Measurements from ENCODE around the gene DDX3Y.

DDX3Y gene

GRCh38 chrY:12904618-12905516, at the start of gene DDX3Y:
Gene DDX3Y (plus strand): TSS chrY:12904868. CDS start chrY:12904937, 69 bp downstream.
- TF ChIP-seq, protein P1, sequence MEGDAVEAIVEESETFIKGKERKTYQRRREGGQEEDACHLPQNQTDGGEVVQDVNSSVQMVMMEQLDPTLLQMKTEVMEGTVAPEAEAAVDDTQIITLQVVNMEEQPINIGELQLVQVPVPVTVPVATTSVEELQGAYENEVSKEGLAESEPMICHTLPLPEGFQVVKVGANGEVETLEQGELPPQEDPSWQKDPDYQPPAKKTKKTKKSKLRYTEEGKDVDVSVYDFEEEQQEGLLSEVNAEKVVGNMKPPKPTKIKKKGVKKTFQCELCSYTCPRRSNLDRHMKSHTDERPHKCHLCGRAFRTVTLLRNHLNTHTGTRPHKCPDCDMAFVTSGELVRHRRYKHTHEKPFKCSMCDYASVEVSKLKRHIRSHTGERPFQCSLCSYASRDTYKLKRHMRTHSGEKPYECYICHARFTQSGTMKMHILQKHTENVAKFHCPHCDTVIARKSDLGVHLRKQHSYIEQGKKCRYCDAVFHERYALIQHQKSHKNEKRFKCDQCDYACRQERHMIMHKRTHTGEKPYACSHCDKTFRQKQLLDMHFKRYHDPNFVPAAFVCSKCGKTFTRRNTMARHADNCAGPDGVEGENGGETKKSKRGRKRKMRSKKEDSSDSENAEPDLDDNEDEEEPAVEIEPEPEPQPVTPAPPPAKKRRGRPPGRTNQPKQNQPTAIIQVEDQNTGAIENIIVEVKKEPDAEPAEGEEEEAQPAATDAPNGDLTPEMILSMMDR (IDR thresholded peaks at IDR 0.05) = no peak
- DNase-seq (ENCODE audit: low spot score) = no peak
- H3K4me3 ChIP-seq = no peak within 1 kb of the TSS
- no peak within 1 kb of the TSS for H3K27ac ChIP-seq

DNA sequence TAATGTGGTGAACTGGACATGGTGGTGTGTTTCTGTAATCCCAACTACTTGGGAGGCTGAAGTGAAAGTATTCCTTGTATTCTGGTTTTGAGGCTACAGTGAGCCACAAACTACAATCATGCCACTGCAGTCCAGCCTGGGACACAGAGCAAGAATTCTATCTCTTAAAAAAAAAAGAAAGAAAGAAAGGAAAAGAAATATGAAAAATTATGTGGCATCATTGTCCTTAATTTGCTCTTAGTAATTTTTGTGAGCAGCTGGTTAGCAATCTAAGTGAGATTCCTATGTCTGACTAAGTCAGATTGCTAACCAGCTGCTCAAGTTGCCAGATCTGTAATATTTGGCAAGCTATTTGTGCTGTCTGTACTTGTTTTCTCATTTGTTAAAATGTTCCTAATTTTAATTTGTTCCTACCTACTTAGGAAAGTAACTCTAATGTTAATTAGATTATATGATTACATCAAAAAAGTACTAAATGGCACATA, 48.8 kb upstream of the DDX3Y start:
- no peak overlapping the region for H3K4me3 ChIP-seq
- no peak for DNase-seq (ENCODE audit: low spot score)
- no peak overlapping the region for H3K27ac ChIP-seq

DNA sequence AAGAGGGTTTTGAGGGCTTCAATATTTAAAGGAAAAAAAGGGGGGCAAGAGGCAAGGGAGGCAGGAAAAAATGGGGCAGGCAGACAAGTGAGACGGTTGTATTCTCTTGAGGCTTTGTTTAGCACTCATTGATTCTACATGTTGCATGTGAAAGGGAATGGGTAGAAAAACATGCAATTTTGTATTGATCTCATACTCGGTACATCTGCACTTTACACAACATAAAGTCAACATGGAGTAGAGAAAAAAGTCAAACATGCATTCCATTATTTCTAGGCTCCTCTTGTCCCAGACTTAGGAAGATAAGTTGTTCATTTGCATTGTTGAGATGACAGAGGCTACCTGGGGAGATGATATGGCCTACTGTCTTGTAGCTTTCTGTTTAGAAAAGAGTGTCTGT, 36.7 kb upstream of the DDX3Y start:
- Histone ChIP-seq H3K4me3 (no peak overlapping the region), H3K27ac (no peak overlapping the region)
- DNase-seq (ENCODE audit: low spot score) = no peak
- TF ChIP-seq, protein P1 (IDR thresholded peaks at IDR 0.05) = no peak

More for the DNA sequence above, 48.8 kb upstream of the DDX3Y start:
- TF ChIP-seq, protein P1 (IDR thresholded peaks at IDR 0.05) = no peak

GRCh38 chrY:12896973-12897372, 7.7 kb upstream of the DDX3Y start:
- TF ChIP-seq, protein P1 (IDR thresholded peaks at IDR 0.05) = no peak

DNA sequence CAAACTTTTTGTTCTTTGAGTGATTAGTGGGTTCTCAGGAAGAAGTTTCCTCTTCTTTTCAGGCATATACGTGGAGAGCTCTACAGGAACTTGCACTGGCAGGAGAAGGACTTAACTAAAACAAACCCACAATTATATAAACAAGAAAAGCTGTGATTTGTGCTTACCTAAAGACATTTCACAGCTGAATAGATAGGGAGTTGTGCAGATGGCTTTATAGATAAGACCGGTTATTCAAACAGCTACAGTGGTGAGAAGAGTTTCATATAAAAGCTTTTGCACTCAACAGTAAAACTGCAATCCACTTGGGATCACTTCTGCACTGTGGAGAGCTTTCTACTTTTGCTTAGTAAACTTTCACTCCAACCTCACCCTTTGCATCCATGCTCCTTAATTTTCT, 6.1 kb upstream of the DDX3Y start:
- Histone ChIP-seq H3K4me3 (no peak overlapping the region), H3K27ac (no peak overlapping the region)
- TF ChIP-seq, protein P1 (IDR thresholded peaks at IDR 0.05) = no peak
- DNase-seq (ENCODE audit: low spot score) = no peak

More at GRCh38 chrY:12896973-12897372, 7.7 kb upstream of the DDX3Y start:
- DNase-seq (ENCODE audit: low spot score) = no peak
- Histone ChIP-seq H3K4me3 (no peak overlapping the region), H3K27ac (no peak overlapping the region)

- Histone ChIP-seq H3K4me3 (no peak overlapping the region), H3K27ac (no peak overlapping the region)
- TF ChIP-seq, protein P1 (IDR thresholded peaks at IDR 0.05) = no peak
- no peak for DNase-seq (ENCODE audit: low spot score)
Observed at GRCh38 chrY:12905517-12905872, 827 bp downstream of the DDX3Y start.

DNA sequence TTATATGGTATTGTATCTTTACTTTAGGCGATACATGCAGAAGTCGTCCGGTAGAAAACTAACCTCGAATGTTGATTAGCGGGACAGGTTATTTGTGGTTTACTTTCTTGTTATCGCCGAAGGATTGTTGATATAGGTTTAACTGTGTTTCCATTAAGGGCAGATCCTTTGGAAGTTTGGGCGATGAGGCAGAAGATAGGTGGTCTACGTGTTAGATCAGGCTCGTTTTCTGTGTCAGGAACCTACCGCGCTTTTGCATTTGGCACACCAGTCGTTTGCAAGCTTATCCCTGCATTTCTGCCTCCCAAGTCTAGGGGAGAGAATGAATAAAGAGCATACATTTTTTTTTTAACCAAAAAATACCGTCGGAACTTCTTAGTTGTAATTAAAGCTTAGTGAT, 1.2 kb downstream of the DDX3Y start:
- no peak overlapping the region for H3K27ac ChIP-seq
- no peak for DNase-seq (ENCODE audit: low spot score)
- TF ChIP-seq, protein P1 (IDR thresholded peaks at IDR 0.05) = no peak
- no peak overlapping the region for H3K4me3 ChIP-seq
